ENCODE results near the gene CFAP210.

GRCh38 chr2:169670215-169670651 is 24.0 kb downstream of the CFAP210 start:
- TF ChIP-seq CEBPB (IDR thresholded peaks at IDR 0.05; ENCODE audit: low read depth) (no peak), RAD21 (IDR thresholded peaks at IDR 0.05; ENCODE audit: low read depth) (no peak), CTCF (IDR thresholded peaks at IDR 0.05 in 2 of 3, conservative IDR thresholded peaks at IDR 0.05 in 1 of 3; ENCODE audit: borderline replicate concordance in 1 of 3, insufficient read depth in 1 of 3, low read depth in 2 of 3, low read length in 2 of 3) (no peak), EZH2 (IDR thresholded peaks at IDR 0.05) (no peak), EGR1 (IDR thresholded peaks at IDR 0.05; ENCODE audit: low read depth) (no peak), YY1 (IDR thresholded peaks at IDR 0.05; ENCODE audit: extremely low read depth, insufficient replicate concordance, low read depth, low read length) (no peak)
- TF ChIP-seq, protein P1, sequence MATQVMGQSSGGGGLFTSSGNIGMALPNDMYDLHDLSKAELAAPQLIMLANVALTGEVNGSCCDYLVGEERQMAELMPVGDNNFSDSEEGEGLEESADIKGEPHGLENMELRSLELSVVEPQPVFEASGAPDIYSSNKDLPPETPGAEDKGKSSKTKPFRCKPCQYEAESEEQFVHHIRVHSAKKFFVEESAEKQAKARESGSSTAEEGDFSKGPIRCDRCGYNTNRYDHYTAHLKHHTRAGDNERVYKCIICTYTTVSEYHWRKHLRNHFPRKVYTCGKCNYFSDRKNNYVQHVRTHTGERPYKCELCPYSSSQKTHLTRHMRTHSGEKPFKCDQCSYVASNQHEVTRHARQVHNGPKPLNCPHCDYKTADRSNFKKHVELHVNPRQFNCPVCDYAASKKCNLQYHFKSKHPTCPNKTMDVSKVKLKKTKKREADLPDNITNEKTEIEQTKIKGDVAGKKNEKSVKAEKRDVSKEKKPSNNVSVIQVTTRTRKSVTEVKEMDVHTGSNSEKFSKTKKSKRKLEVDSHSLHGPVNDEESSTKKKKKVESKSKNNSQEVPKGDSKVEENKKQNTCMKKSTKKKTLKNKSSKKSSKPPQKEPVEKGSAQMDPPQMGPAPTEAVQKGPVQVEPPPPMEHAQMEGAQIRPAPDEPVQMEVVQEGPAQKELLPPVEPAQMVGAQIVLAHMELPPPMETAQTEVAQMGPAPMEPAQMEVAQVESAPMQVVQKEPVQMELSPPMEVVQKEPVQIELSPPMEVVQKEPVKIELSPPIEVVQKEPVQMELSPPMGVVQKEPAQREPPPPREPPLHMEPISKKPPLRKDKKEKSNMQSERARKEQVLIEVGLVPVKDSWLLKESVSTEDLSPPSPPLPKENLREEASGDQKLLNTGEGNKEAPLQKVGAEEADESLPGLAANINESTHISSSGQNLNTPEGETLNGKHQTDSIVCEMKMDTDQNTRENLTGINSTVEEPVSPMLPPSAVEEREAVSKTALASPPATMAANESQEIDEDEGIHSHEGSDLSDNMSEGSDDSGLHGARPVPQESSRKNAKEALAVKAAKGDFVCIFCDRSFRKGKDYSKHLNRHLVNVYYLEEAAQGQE (IDR thresholded peaks at IDR 0.05; ENCODE audit: low read depth) = no peak

Data from HCT116 (cell line).